ENCODE data around the gene NDUFAF2.
"Not testable (repeated sequence)": the region's sequence is repeated elsewhere in the genome, so short reads cannot be mapped to it uniquely, and the experiment has no call there.

Gene NDUFAF2, protein sequence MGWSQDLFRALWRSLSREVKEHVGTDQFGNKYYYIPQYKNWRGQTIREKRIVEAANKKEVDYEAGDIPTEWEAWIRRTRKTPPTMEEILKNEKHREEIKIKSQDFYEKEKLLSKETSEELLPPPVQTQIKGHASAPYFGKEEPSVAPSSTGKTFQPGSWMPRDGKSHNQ

GRCh38 chr5:60944904-60945812 lies at the start of gene NDUFAF2, which contains the start of gene ERCC8:
Gene NDUFAF2 (plus strand): TSS chr5:60945205. CDS start chr5:60945256, 51 bp downstream.
Gene ERCC8 (minus strand): TSS chr5:60945070. CDS start chr5:60945008, 62 bp downstream.
- DNase-seq (ENCODE audit: low read depth, low spot score), result peak; percentile 60

GRCh38 chr5:60896991-60897390 lies 48.0 kb upstream of the NDUFAF2 start:
- no peak for DNase-seq (ENCODE audit: low read depth, low spot score)

GRCh38 chr5:60903356-60903755 lies 41.6 kb upstream of the NDUFAF2 start:
- no peak for DNase-seq (ENCODE audit: low read depth, low spot score)

DNA sequence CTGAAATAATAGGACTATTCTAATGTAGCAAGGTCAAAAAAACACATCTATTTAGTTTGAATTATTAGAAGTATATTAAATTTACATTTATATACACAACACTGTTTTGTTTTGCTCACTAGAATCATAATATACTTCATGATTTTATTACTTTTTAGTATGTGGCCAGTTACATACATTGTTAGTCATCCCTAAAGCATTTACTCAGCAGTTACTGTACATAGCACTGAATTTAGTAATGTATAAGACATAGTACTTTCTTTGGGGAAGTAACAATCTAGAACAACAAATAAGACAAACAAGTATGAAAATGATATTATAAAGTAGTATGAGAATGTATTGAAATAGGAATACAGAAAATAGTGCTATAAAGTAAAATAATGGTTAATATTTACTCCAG lies 28.4 kb upstream of the NDUFAF2 start:
- no peak for DNase-seq (ENCODE audit: low read depth, low spot score)

- no peak for DNase-seq (ENCODE audit: low read depth, low spot score)
Measured at GRCh38 chr5:60918466-60918865, 26.5 kb upstream of the NDUFAF2 start.

- no peak for DNase-seq (ENCODE audit: low read depth, low spot score)
Measured at GRCh38 chr5:60927450-60927849, 17.6 kb upstream of the NDUFAF2 start.

DNA sequence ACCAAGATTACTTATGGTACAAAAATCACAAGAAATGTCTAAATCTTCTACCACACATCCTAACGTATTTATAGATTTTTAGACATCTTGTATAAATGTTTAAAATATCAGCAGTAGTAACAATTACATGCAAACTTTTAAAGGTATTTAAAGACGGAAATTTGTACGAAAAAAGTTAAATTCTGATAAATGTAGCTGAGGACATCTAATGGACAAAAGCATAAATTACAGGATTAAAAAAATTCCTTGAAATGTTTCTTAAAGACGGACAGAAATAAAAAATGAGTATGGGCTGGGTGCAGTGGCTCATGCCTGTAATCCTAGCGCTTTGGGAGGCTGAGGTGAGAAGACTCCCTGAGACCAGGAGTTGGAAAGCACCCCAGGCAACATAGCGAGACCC lies 16.0 kb upstream of the NDUFAF2 start:
- no peak for DNase-seq (ENCODE audit: low read depth, low spot score)

- no peak for DNase-seq (ENCODE audit: low read depth, low spot score)
Measured at GRCh38 chr5:60943624-60944023, 1.4 kb upstream of the NDUFAF2 start.

- DNase-seq (ENCODE audit: low read depth, low spot score), result no peak
Measured at GRCh38 chr5:60945813-60946187, 795 bp downstream of the NDUFAF2 start.

DNA sequence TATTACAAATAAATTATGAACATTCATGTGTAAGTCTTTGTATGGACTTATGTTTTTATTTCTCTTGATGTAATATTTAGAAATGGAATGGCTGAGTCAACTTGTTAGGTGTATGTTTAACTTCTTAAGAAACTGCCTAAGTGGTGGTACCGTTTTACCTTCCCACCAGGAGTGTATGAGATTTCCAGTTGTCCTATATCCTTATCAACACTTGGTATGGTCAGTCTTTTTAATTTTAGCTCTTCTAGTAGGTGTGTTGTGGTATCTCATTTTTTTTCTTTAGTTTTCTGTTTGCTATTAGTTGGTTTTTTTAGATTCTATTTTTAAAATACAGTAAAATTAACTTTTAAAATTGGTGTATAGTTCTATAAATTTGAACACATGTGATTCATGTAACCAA lies 3.7 kb downstream of the NDUFAF2 start:
- no peak for DNase-seq (ENCODE audit: low read depth, low spot score)

GRCh38 chr5:60955239-60955638 lies 10.2 kb downstream of the NDUFAF2 start:
- no peak for DNase-seq (ENCODE audit: low read depth, low spot score)

GRCh38 chr5:60958088-60958487 lies 13.1 kb downstream of the NDUFAF2 start:
- no peak for DNase-seq (ENCODE audit: low read depth, low spot score)

DNA sequence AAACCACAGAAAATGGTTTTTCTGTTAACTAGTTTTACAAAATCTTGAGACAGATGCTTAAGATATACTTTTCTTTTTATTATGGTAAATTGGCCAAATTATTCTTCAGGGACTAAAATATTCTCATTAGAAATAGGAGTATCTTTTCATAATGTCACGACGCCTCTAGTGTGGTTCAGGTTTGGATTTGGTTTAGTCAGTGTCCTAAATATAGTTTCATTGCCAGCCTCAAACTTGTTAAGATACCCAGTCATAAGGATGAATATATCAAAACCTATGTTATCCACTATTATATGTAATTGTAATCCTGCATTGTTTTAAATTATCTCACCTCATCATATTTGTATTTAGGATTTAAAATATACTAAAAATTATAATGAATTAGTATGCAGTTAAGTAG lies 13.7 kb downstream of the NDUFAF2 start:
- no peak for DNase-seq (ENCODE audit: low read depth, low spot score)

DNA sequence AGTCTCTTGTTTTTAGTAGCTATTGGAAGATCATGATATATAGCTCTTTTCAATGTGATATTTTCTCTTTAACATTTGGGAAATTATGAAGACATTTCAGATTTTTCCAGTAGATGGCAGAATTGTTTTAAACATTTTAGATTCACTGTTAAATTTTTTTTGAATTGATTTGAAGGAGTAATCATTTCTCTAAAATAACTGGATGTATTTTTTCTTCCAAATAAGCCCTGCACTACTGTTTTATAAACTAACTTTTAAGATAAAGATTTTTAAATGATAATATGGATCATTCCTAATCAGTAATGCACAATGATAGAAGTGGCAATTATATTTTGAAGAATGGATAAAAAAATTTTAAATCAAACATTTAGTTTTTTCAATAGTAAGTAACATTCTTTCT lies 14.2 kb downstream of the NDUFAF2 start:
- no peak for DNase-seq (ENCODE audit: low read depth, low spot score)

DNA sequence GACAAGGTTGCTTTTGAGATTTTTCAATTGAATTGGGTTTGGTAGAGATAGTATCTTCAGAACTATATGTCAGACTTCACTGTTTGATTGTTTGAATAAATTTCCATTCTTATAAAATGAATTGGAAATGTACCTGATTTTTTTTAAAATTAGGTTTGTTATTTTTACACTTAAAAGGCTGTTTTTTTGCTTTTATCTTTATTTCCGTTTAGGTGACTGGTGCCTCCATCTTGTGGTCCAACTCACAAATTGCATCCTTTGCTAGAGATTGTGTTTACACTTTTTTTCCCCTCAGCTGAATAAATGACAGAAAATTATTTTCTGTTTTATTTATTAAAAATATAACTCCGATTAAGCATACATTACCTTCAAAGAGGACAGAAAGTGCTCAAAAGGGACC lies 15.6 kb downstream of the NDUFAF2 start:
- DNase-seq (ENCODE audit: low read depth, low spot score), result no peak

DNA sequence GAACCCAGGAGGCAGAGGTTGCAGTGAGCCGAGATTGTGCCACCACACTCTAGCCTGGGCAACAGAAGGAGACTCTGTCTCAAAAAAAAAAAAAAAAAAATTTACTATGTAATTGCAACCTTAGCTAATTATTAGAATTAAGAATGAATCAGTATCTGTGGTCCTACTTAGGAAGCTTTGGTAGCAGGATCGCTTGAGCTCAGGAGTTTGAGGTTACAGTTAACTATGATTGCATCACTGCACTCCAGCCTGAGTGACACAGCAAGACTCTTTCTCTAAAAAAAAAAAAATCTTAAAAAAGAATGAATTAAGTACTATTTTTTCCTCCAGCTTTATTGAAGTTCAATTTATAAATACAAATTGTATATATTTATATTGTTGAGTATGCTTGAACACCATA lies 16.7 kb downstream of the NDUFAF2 start:
- DNase-seq (ENCODE audit: low read depth, low spot score), result no peak

- no peak for DNase-seq (ENCODE audit: low read depth, low spot score)
Measured at GRCh38 chr5:60972231-60972630, 27.2 kb downstream of the NDUFAF2 start.

DNA sequence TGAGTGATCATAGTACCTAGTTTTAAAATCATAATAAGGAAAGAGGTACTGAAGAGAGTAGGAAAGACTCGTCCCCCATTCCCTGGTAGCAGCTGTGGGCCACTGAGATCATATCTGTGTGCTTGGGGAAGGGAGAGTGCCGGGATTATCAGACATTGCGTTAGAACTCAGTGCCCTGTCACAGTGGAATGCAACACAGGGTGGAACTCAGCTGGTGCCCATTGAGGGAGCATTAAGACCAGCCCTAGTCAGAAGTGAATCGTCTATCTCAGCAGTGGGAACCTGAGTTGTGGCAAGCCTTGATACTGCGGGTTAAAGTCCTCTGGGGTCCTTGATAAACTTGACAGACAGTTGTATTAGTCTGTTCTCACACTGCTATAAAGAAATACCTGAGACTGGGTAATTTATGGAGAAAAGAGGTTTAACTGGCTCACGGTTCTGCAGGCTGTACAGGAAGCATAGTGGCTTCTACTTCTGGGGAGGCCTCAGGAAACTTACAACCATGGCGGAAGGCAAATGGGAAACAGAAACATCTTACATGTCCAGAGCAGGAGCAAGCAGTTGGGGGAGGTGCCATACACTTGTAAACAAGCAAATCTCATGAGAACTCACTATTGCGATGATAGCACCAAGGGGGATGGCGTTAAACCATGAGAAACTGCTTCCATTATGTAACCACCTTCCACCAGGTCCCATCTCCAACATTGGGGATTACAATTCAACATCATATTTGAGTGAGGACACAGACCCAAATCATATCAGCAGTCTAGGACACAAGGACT lies 33.1 kb downstream of the NDUFAF2 start:
- DNase-seq (ENCODE audit: low read depth, low spot score), result no peak

- DNase-seq (ENCODE audit: low read depth, low spot score), result no peak
Measured at GRCh38 chr5:60978968-60979367, 34.0 kb downstream of the NDUFAF2 start.

DNA sequence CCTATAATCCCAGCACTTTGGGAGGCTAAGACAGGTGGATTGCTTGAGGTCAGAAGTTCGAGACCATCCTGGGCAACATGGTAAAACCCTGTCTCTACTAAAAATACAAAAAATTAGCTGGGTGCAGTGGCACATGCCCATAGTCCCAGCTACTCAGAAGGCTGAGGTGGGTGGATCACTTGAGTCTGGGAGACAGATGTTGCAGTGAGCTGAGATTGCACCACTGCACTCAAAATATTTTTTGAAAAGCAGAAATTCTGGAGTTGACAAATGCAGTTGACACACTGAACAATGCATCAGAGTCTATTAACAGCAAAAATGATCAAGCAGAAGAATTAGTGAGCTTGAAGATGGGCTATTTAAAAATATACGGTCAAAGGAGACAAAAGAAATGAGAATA lies 35.5 kb downstream of the NDUFAF2 start:
- DNase-seq (ENCODE audit: low read depth, low spot score), result no peak

DNA sequence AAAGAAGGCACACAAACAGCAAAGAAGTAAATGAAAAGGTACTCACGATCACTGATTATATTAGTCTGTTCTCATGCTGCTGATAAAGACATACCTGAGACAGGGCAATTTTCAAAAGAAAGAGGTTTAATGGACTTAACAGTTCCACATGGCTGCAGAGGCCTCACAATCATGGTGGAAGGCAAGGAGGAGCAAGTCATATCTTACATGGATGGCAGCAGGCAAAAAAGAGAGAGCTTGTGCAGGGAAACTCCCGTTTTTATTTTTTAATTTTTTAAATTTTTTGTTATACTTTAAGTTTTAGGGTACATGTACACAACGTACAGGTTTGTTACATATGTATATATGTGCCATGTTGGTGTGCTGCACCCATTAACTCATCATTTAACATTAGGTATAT lies 37.1 kb downstream of the NDUFAF2 start:
- not testable (repeated sequence) for DNase-seq (ENCODE audit: low read depth, low spot score)

GRCh38 chr5:60989790-60990189 lies 44.8 kb downstream of the NDUFAF2 start:
- no peak for DNase-seq (ENCODE audit: low read depth, low spot score)

Measured in iPS DF 19.7 (cell line).